Suprapubic skin (tissue), 3 donors: ENCODE measurements around the gene C11orf91.

ENCODE experiments used
- CTCF ChIP-seq, 2 donors: fragments of 200-600 bp in 1 of 2; fragments of 450-650 bp in 1 of 2; sonication (generic) in 1 of 2; IDR thresholded peaks; one replicate each; pipeline ENCODE4 v1.5.1; 2016 to 2019; ENCODE audit warnings: antibody characterized with exemption in 2 of 2, mild to moderate bottlenecking in 1 of 2, moderate library complexity in 1 of 2
- EP300 ChIP-seq: sonication (generic); formaldehyde crosslinking; IDR thresholded peaks from one replicate; pipeline ENCODE4 v1.6.1; 2017; ENCODE audit warnings: antibody characterized with exemption
- POLR2A ChIP-seq, 2 donors: fragments of 450-650 bp; IDR thresholded peaks; one replicate each; pipeline ENCODE4 v1.6.1; 2017; ENCODE audit warnings: antibody characterized with exemption in 2 of 2, mild to moderate bottlenecking in 2 of 2, moderate library complexity in 2 of 2

GRCh38 chr11:33689501-33689900, 11.1 kb downstream of the C11orf91 start:
- no peak for TF ChIP-seq CTCF (IDR thresholded peaks at IDR 0.05)
- TF ChIP-seq POLR2A (IDR thresholded peaks at IDR 0.05) = no peak
- no peak for TF ChIP-seq EP300
